K562 (cell line): ENCODE measurements around the gene SCYL1. TPM values are rescaled to one million over a fixed set of nuclear protein-coding genes. Genes with fewer than 3 reads are reported as not detected.

Source experiments
- ATF6 ChIP-seq: sonication (generic); formaldehyde crosslinking; IDR thresholded peaks from 2 replicates; pipeline ENCODE4 v1.4.0; 2020; ENCODE audit warnings: mild to moderate bottlenecking, missing genetic modification reagents
- CBX8 ChIP-seq: fragments of 200-600 bp; sonication (generic); IDR thresholded peaks from 2 replicates; pipeline ENCODE4 v1.6.1; 2012; ENCODE audit warnings: borderline replicate concordance, mixed run types, low read depth, mild to moderate bottlenecking, moderate library complexity, mixed read lengths, low read length, control low read depth, inconsistent platforms; ENCODE audit not compliant: poor library complexity, severe bottlenecking; ENCODE audit errors: extremely low read depth
- DNMT1 ChIP-seq: fragments of 450-650 bp; IDR thresholded peaks from 2 replicates; pipeline ENCODE4 v1.6.1; 2016; ENCODE audit warnings: antibody characterized with exemption, mild to moderate bottlenecking
- E2F4 ChIP-seq: sonication (generic); formaldehyde crosslinking; IDR thresholded peaks from 2 replicates; pipeline ENCODE4 v1.8.0; 2022; ENCODE audit warnings: mild to moderate bottlenecking, low read depth, missing genetic modification reagents
- ESRRB ChIP-seq: fragments of 250-450 bp; sonication (Bioruptor Pico); IDR thresholded peaks from 2 replicates; pipeline ENCODE4 v1.5.0; 2020; ENCODE audit warnings: mild to moderate bottlenecking, moderate library complexity, borderline replicate concordance
- IFI16 ChIP-seq: fragments of 250-450 bp; sonication (Bioruptor Pico); IDR thresholded peaks from 2 replicates; pipeline ENCODE4 v2.1.2; 2022; ENCODE audit warnings: mild to moderate bottlenecking, inconsistent platforms
- KAT7 ChIP-seq: sonication (generic); formaldehyde crosslinking; IDR thresholded peaks from 2 replicates; pipeline ENCODE4 v1.8.0; 2022; ENCODE audit warnings: missing genetic modification reagents, mild to moderate bottlenecking, borderline replicate concordance
- NCOR1 ChIP-seq: fragments of 450-650 bp; IDR thresholded peaks from 2 replicates; pipeline ENCODE4 v1.6.1; 2016; ENCODE audit warnings: mild to moderate bottlenecking, moderate library complexity
- REST ChIP-seq, 2 experiments: fragments of 450-650 bp; formaldehyde crosslinking in 1 of 2; IDR thresholded peaks; 2 replicates each; pipeline versions ENCODE4 v1.4.0 to v1.6.1; 2014 to 2020; ENCODE audit warnings: mild to moderate bottlenecking in 2 of 2, borderline replicate concordance in 1 of 2, low read depth in 1 of 2
- SIX5 ChIP-seq, 2 experiments: IDR thresholded peaks; 2 replicates each; pipeline ENCODE4 v1.6.1; 2011; ENCODE audit warnings: low read length in 2 of 2, borderline replicate concordance in 1 of 2, low read depth in 1 of 2, mild to moderate bottlenecking in 1 of 2, moderate library complexity in 1 of 2; ENCODE audit not compliant: insufficient read depth in 1 of 2
- SP1 ChIP-seq: sonication (generic); formaldehyde crosslinking; IDR thresholded peaks from 2 replicates; pipeline ENCODE4 v1.8.1; 2022; ENCODE audit warnings: mild to moderate bottlenecking, missing genetic modification reagents
- U2AF1 ChIP-seq: fragments of 200-400 bp; formaldehyde crosslinking; optimal IDR thresholded peaks from 2 replicates; pipeline ENCODE3; 2017; ENCODE audit warnings: mild to moderate bottlenecking, low read depth, low read length, moderate library complexity
- ZBED1 ChIP-seq: IDR thresholded peaks from 2 replicates; pipeline ENCODE4 v1.6.1; 2014
- ZFP36 ChIP-seq: fragments of 150-350 bp; IDR thresholded peaks from 2 replicates; pipeline ENCODE4 v1.6.1; 2018; ENCODE audit warnings: low read length, low read depth; ENCODE audit not compliant: partially characterized antibody
- ZNF212 ChIP-seq: fragments of 450-650 bp; formaldehyde crosslinking; IDR thresholded peaks from 2 replicates; pipeline ENCODE4 v1.4.0; 2020; ENCODE audit warnings: mild to moderate bottlenecking
- polyA plus RNA-seq, 8 experiments: library from polyadenylated mRNA; depleted of rRNA in 4 of 8; stranded (reverse) in 5 of 8; unstranded in 3 of 8; fragments of >200 nt; fragmentation: Nextera tagmentation in 2 of 8; fragmentation: Illumina TruSeq in 1 of 8; extraction: Ambion mirVana in 2 of 8; extraction: Trizol in 1 of 8; gene quantifications; 2 replicates each; pipeline versions ENCODE4 v1.2.1 to v1.2.3, GENCODE V29; 2011 to 2014; ENCODE audit warnings: inconsistent platforms in 1 of 8, missing spikeins in 1 of 8
- total RNA-seq, 7 experiments: library from RNA; depleted of rRNA in 6 of 7; stranded (reverse); fragments of >200 nt in 6 of 7; fragmentation: Illumina TruSeq in 2 of 7; extraction: Trizol in 2 of 7; gene quantifications; 2 replicates each; pipeline versions ENCODE4 v1.2.1 to v1.2.3, GENCODE V29; 2011 to 2021; ENCODE audit warnings: low replicate concordance in 1 of 7

SCYL1 gene
- total and polyA plus RNA-seq, 9 of the 15 experiments (the other 6 are each of a cell fraction or from before 2014, with no cell fraction given): 1.9 to 145 (median 57.6) TPM

GRCh38 chr11:65497141-65498041, 27.5 kb upstream of the SCYL1 start (continued):
- TF ChIP-seq REST (IDR thresholded peaks at IDR 0.05; ENCODE audit: borderline replicate concordance): peak; percentile 100
- 0 out of 2 replicates have a peak, but pooled peaks have one; percentile 23 for TF ChIP-seq REST (CRISPR knock-in tag; IDR thresholded peaks at IDR 0.05; ENCODE audit: low read depth)
- peak; percentile 84; the same call in 1 of the 2 replicates for TF ChIP-seq ATF6 (CRISPR knock-in tag)
- peak; percentile 83 for TF ChIP-seq ZBED1
- TF ChIP-seq U2AF1: no peak
- no peak for TF ChIP-seq SIX5 (IDR thresholded peaks at IDR 0.05; ENCODE audit: borderline replicate concordance in 1 of 2, insufficient read depth in 1 of 2, low read depth in 1 of 2, low read length in 2 of 2)
- TF ChIP-seq CBX8: no peak
- TF ChIP-seq ZFP36: peak; percentile 29
- no peak; the same call in 1 of the 2 replicates for TF ChIP-seq DNMT1
- no peak; the same call in 1 of the 2 replicates for TF ChIP-seq ZNF212 (CRISPR knock-in tag)
- no peak for TF ChIP-seq IFI16 (CRISPR knock-in tag)
- no peak for TF ChIP-seq ESRRB
- TF ChIP-seq E2F4 (CRISPR knock-in tag): no peak
- TF ChIP-seq SP1 (CRISPR knock-in tag): peak; percentile 89
- TF ChIP-seq KAT7 (CRISPR knock-in tag): no peak
- peak; percentile 85 for TF ChIP-seq NCOR1
